Muscle layer of colon (tissue), 2 donors: ENCODE measurements around the gene PDCD1.
"Not testable (repeated sequence)": the region's sequence is repeated elsewhere in the genome, so short reads cannot be mapped to it uniquely, and the experiment has no call there.

Experiments
- H3K27ac ChIP-seq: one replicate; pipeline ENCODE4 v1.7.0; 2013; ENCODE audit warnings: low read depth, mild to moderate bottlenecking, low read length, moderate library complexity
- H3K27me3 ChIP-seq, 2 donors: one replicate each; pipeline ENCODE4 v1.7.0; 2013; ENCODE audit warnings: low read length in 2 of 2, mild to moderate bottlenecking in 2 of 2; ENCODE audit not compliant: insufficient read depth in 2 of 2, control insufficient read depth in 1 of 2
- H3K36me3 ChIP-seq: one replicate; pipeline ENCODE4 v1.7.0; 2013; ENCODE audit warnings: mild to moderate bottlenecking, low read length; ENCODE audit not compliant: insufficient read depth
- H3K4me1 ChIP-seq: one replicate; pipeline ENCODE4 v1.7.0; 2013; ENCODE audit warnings: mild to moderate bottlenecking, low read length; ENCODE audit not compliant: insufficient read depth
- H3K4me3 ChIP-seq, 2 donors: one replicate each; pipeline ENCODE4 v1.7.0; 2013; ENCODE audit warnings: low read length in 2 of 2, low read depth in 1 of 2, mild to moderate bottlenecking in 1 of 2, moderate library complexity in 1 of 2
- H3K9ac ChIP-seq: one replicate; pipeline ENCODE4 v1.7.0; 2013; ENCODE audit warnings: low read length
- H3K9me3 ChIP-seq: one replicate; pipeline ENCODE4 v1.7.0; 2013; ENCODE audit warnings: mild to moderate bottlenecking, low read length
- donor health status: abdominal sarcoma.
- donor health status: Adenocarcinoma of cecum.

The PDCD1 gene

GRCh38 chr2:241842620-241843211 is 16.0 kb downstream of the PDCD1 start:
- Histone ChIP-seq H3K4me3 (no peak overlapping the region), H3K9ac (no peak overlapping the region)

GRCh38 chr2:241842067-241842415 is 16.7 kb downstream of the PDCD1 start:
- Histone ChIP-seq H3K4me3 (no peak overlapping the region), H3K9me3 (no peaks in the 10 kb centered on the region), H3K27me3 (no peaks in the 10 kb centered on the region), H3K4me1 (peaks cover 9% of the 10 kb centered on the region), H3K27ac (no peak overlapping the region), H3K36me3 (no peaks in the 10 kb centered on the region), H3K9ac (no peak overlapping the region)

More at GRCh38 chr2:241842620-241843211, 16.0 kb downstream of the PDCD1 start:
- Histone ChIP-seq H3K27me3 (no peaks in the 10 kb centered on the region), H3K36me3 (no peaks in the 10 kb centered on the region), H3K4me1 (peaks cover 9% of the 10 kb centered on the region), H3K9me3 (no peaks in the 10 kb centered on the region), H3K27ac (no peak overlapping the region)

GRCh38 chr2:241841181-241842066 is 17.3 kb downstream of the PDCD1 start:
- Histone ChIP-seq H3K4me1 (peaks cover 9% of the 10 kb centered on the region), H3K9ac (no peak overlapping the region), H3K9me3 (no peaks in the 10 kb centered on the region), H3K36me3 (no peaks in the 10 kb centered on the region), H3K27me3 (no peaks in the 10 kb centered on the region), H3K4me3 (no peak overlapping the region), H3K27ac (no peak overlapping the region)

GRCh38 chr2:241837197-241837965 is 21.3 kb downstream of the PDCD1 start:
- H3K9ac ChIP-seq = no peak overlapping the region
- H3K27ac ChIP-seq = no peak overlapping the region
- no peaks in the 10 kb centered on the region for H3K27me3 ChIP-seq
- H3K36me3 ChIP-seq = no peaks in the 10 kb centered on the region
- H3K4me1 ChIP-seq = no peaks in the 10 kb centered on the region
- H3K9me3 ChIP-seq = no peaks in the 10 kb centered on the region
- no peak overlapping the region for H3K4me3 ChIP-seq

- H3K27me3 ChIP-seq = no peaks in the 10 kb centered on the region
- no peaks in the 10 kb centered on the region for H3K9me3 ChIP-seq
- no peaks in the 10 kb centered on the region for H3K4me1 ChIP-seq
- no peak overlapping the region for H3K4me3 ChIP-seq
- no peak overlapping the region for H3K27ac ChIP-seq
- no peaks in the 10 kb centered on the region for H3K36me3 ChIP-seq
- no peak overlapping the region for H3K9ac ChIP-seq
These were observed 22.4 kb downstream of the PDCD1 start for GRCh38 chr2:241836292-241836691.

GRCh38 chr2:241835611-241836010 is 23.1 kb downstream of the PDCD1 start:
- no peaks in the 10 kb centered on the region for H3K36me3 ChIP-seq
- no peak overlapping the region for H3K4me3 ChIP-seq
- no peak overlapping the region for H3K27ac ChIP-seq
- no peaks in the 10 kb centered on the region for H3K9me3 ChIP-seq
- no peak overlapping the region for H3K9ac ChIP-seq
- no peaks in the 10 kb centered on the region for H3K4me1 ChIP-seq
- no peaks in the 10 kb centered on the region for H3K27me3 ChIP-seq

- Histone ChIP-seq H3K4me3 (no peak overlapping the region), H3K9me3 (no peaks in the 10 kb centered on the region), H3K27ac (no peak overlapping the region), H3K36me3 (no peaks in the 10 kb centered on the region), H3K27me3 (no peaks in the 10 kb centered on the region), H3K9ac (no peak overlapping the region), H3K4me1 (no peaks in the 10 kb centered on the region)
These were observed 24.0 kb downstream of the PDCD1 start for GRCh38 chr2:241834527-241835210.

- not testable (repeated sequence) for H3K27ac ChIP-seq, H3K9me3 ChIP-seq, H3K27me3 ChIP-seq, H3K36me3 ChIP-seq, H3K4me1 ChIP-seq, H3K9ac ChIP-seq, H3K4me3 ChIP-seq
These were observed 24.8 kb downstream of the PDCD1 start for GRCh38 chr2:241833756-241834526.

GRCh38 chr2:241833101-241833663 is 25.5 kb downstream of the PDCD1 start:
- H3K9me3 ChIP-seq = no peaks in the 10 kb centered on the region
- H3K9ac ChIP-seq = no peak overlapping the region
- H3K36me3 ChIP-seq = no peaks in the 10 kb centered on the region
- no peak overlapping the region for H3K4me3 ChIP-seq
- no peaks in the 10 kb centered on the region for H3K27me3 ChIP-seq
- no peak overlapping the region for H3K27ac ChIP-seq
- H3K4me1 ChIP-seq = no peaks in the 10 kb centered on the region

- Histone ChIP-seq H3K27ac (no peak overlapping the region), H3K9ac (no peak overlapping the region), H3K4me1 (no peaks in the 10 kb centered on the region), H3K27me3 (no peaks in the 10 kb centered on the region), H3K9me3 (peaks cover 7% of the 10 kb centered on the region), H3K4me3 (no peak overlapping the region), H3K36me3 (no peaks in the 10 kb centered on the region)
These were observed 31.3 kb downstream of the PDCD1 start for GRCh38 chr2:241827394-241827793.
